Measurements from ENCODE around the gene SRP9.

SRP9 gene

DNA sequence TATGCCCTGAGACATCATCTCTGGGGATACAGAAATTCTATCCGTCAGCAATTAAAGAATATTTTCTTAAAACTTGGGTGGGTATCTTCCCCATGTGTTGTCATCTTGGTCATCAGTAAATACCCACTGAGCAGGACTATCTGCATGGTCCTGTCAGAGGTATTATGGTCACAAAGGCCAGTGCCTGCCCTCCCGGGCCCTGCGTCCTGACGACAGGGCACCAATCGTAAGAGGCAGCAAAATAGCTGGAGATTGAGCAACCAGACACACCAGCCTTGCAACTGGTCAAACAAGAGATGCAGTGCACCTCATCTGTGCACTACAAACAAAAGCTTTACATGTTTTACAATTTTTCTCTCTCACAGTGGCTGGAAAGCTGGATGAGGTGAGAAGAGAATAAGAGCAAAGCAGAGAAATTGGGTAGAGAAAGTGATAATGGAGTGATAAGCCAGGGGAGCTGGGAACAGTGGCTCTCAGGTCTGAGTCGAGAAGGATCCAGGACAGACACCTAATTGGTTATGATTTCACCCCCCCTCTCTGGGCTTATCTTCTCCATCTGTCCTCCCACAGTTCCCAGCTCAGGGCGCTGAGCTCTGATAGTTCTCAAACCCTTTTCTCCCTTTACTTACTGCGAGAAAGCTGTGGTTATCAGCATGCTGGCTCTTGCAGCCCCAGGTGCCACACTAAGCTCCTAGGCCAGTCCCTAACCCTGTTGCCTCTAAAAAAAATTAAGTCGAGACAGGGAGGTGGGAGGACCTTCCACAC is 8.8 kb upstream of the SRP9 start:
- DNase-seq: peak; percentile 38
- TF ChIP-seq, protein P1, sequence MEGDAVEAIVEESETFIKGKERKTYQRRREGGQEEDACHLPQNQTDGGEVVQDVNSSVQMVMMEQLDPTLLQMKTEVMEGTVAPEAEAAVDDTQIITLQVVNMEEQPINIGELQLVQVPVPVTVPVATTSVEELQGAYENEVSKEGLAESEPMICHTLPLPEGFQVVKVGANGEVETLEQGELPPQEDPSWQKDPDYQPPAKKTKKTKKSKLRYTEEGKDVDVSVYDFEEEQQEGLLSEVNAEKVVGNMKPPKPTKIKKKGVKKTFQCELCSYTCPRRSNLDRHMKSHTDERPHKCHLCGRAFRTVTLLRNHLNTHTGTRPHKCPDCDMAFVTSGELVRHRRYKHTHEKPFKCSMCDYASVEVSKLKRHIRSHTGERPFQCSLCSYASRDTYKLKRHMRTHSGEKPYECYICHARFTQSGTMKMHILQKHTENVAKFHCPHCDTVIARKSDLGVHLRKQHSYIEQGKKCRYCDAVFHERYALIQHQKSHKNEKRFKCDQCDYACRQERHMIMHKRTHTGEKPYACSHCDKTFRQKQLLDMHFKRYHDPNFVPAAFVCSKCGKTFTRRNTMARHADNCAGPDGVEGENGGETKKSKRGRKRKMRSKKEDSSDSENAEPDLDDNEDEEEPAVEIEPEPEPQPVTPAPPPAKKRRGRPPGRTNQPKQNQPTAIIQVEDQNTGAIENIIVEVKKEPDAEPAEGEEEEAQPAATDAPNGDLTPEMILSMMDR (IDR thresholded peaks at IDR 0.05; ENCODE audit: borderline replicate concordance, extremely low read depth, low read length, poor library complexity, severe bottlenecking): no peak
- TF ChIP-seq EZH2 (IDR thresholded peaks at IDR 0.05; ENCODE audit: borderline replicate concordance, low read depth, low read length, severe bottlenecking): no peak

DNA sequence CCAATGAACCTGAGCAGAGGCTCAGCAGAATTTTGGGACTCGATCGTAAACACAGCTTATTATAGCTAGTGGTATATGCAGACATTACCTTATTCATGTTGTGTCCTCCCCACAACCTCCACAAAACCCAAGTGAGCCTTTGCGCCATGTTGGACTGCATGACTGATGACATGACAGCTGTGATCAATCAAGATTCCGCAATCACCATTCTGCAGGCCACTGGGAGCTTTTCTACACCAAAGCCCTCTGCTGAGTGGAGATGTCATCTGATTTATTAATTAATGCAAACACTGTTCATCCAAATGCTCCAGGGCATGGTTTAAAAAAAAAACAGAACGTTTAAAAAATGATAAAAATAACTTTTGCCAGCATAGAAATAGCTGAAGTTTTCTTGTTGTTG is 7.9 kb upstream of the SRP9 start:
- Histone ChIP-seq H3K4me3 (ENCODE audit: low read depth in 1 of 2, low read length in 2 of 2) (no peak overlapping the region), H3K79me2 (ENCODE audit: insufficient read depth, low read length) (no peaks in the 10 kb centered on the region), H4K20me1 (ENCODE audit: insufficient read depth, low read length) (no peaks in the 10 kb centered on the region), H3K36me3 (ENCODE audit: insufficient read depth, low read length) (no peaks in the 10 kb centered on the region), H3K27ac (ENCODE audit: low read length) (no peak overlapping the region), H3K27me3 (ENCODE audit: insufficient read depth, low read length, poor library complexity) (no peaks in the 10 kb centered on the region), H3K4me1 (ENCODE audit: insufficient read depth, low read length) (peaks cover 12% of the 10 kb centered on the region; the same call in 1 of the 2 replicates), H3K9me3 (ENCODE audit: insufficient read depth, low read length, severe bottlenecking) (no peaks in the 10 kb centered on the region), H2AFZ (ENCODE audit: low read depth, low read length) (no peak overlapping the region), H3K4me2 (ENCODE audit: insufficient read depth, low read length) (no peak overlapping the region), H3K9ac (ENCODE audit: low read depth, low read length) (no peak overlapping the region)
- no peak for TF ChIP-seq EZH2 (IDR thresholded peaks at IDR 0.05; ENCODE audit: borderline replicate concordance, low read depth, low read length, severe bottlenecking)
- TF ChIP-seq, protein P1 (IDR thresholded peaks at IDR 0.05; ENCODE audit: borderline replicate concordance, extremely low read depth, low read length, poor library complexity, severe bottlenecking): no peak
- no peak for DNase-seq
- no peak for ATAC-seq (ENCODE audit: insufficient read depth, low read depth)

More for the DNA sequence above, 8.8 kb upstream of the SRP9 start:
- Histone ChIP-seq H4K20me1 (ENCODE audit: insufficient read depth, low read length) (no peaks in the 10 kb centered on the region), H3K4me3 (ENCODE audit: low read depth in 1 of 2, low read length in 2 of 2) (no peak overlapping the region), H3K4me1 (ENCODE audit: insufficient read depth, low read length) (peaks cover 12% of the 10 kb centered on the region; the same call in 1 of the 2 replicates), H3K4me2 (ENCODE audit: insufficient read depth, low read length) (no peak overlapping the region), H3K9ac (ENCODE audit: low read depth, low read length) (no peak overlapping the region), H3K27ac (ENCODE audit: low read length) (no peak overlapping the region), H3K9me3 (ENCODE audit: insufficient read depth, low read length, severe bottlenecking) (no peaks in the 10 kb centered on the region), H2AFZ (ENCODE audit: low read depth, low read length) (no peak overlapping the region), H3K36me3 (ENCODE audit: insufficient read depth, low read length) (no peaks in the 10 kb centered on the region), H3K27me3 (ENCODE audit: insufficient read depth, low read length, poor library complexity) (no peaks in the 10 kb centered on the region), H3K79me2 (ENCODE audit: insufficient read depth, low read length) (no peaks in the 10 kb centered on the region)
- ATAC-seq (ENCODE audit: insufficient read depth, low read depth): peak; percentile 77

DNA sequence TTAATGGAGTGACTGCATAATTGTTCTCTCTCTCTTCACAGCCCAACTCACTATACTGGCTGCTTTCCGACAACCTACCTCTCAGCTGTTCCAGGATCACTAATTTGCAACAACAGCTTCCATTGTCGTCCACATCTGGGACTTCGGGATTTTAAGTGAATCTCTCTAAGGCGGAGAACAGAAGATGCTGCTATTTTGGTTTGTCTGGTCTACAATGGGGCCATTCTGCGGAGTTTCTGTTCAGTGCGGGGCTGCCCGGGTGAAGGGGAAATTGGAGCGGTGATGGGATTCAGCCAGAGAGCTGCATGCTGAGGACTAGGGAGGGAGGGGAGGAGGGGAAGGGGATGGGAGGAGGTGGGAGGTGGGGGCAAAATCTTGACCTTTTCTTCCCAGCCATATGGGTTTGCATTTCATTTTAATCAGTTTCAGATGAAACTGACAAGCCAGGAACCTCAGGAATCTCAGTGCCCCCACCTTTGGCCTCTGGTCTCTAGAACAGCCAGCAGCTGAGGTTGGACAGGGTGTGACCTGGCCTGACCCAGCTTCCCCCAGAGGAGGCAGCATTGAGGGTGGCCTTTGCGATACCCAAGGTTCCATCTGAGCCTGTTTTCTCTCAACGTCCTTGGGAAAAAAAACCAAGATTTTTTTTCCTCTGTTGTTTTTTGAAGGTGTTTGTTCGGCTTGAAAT is 6.9 kb upstream of the SRP9 start:
- no peak for ATAC-seq (ENCODE audit: insufficient read depth, low read depth)
- DNase-seq: no peak
- Histone ChIP-seq H3K27me3 (ENCODE audit: insufficient read depth, low read length, poor library complexity) (no peaks in the 10 kb centered on the region), H3K4me2 (ENCODE audit: insufficient read depth, low read length) (no peak overlapping the region), H3K79me2 (ENCODE audit: insufficient read depth, low read length) (no peaks in the 10 kb centered on the region), H2AFZ (ENCODE audit: low read depth, low read length) (no peak overlapping the region), H3K4me1 (ENCODE audit: insufficient read depth, low read length) (peaks cover 12% of the 10 kb centered on the region; the same call in 1 of the 2 replicates), H3K9ac (ENCODE audit: low read depth, low read length) (no peak overlapping the region), H3K9me3 (ENCODE audit: insufficient read depth, low read length, severe bottlenecking) (no peaks in the 10 kb centered on the region), H3K27ac (ENCODE audit: low read length) (no peak overlapping the region), H3K36me3 (ENCODE audit: insufficient read depth, low read length) (no peaks in the 10 kb centered on the region), H3K4me3 (ENCODE audit: low read depth in 1 of 2, low read length in 2 of 2) (no peak overlapping the region), H4K20me1 (ENCODE audit: insufficient read depth, low read length) (no peaks in the 10 kb centered on the region)
- TF ChIP-seq EZH2 (IDR thresholded peaks at IDR 0.05; ENCODE audit: borderline replicate concordance, low read depth, low read length, severe bottlenecking): no peak
- TF ChIP-seq, protein P1 (IDR thresholded peaks at IDR 0.05; ENCODE audit: borderline replicate concordance, extremely low read depth, low read length, poor library complexity, severe bottlenecking): no peak
